ENCODE data around the gene FARP2. TPM values are rescaled to one million over a fixed set of nuclear protein-coding genes. Genes with fewer than 3 reads are reported as not detected.
A peak's percentile ranks its signal among the peaks of the same experiment; 100 is the strongest.

Gene FARP2
- total and polyA plus RNA-seq, 2 of the 13 experiments (the other 11 are each of a cell fraction or from before 2014, with no cell fraction given): 28.0 to 45.4 TPM

DNA sequence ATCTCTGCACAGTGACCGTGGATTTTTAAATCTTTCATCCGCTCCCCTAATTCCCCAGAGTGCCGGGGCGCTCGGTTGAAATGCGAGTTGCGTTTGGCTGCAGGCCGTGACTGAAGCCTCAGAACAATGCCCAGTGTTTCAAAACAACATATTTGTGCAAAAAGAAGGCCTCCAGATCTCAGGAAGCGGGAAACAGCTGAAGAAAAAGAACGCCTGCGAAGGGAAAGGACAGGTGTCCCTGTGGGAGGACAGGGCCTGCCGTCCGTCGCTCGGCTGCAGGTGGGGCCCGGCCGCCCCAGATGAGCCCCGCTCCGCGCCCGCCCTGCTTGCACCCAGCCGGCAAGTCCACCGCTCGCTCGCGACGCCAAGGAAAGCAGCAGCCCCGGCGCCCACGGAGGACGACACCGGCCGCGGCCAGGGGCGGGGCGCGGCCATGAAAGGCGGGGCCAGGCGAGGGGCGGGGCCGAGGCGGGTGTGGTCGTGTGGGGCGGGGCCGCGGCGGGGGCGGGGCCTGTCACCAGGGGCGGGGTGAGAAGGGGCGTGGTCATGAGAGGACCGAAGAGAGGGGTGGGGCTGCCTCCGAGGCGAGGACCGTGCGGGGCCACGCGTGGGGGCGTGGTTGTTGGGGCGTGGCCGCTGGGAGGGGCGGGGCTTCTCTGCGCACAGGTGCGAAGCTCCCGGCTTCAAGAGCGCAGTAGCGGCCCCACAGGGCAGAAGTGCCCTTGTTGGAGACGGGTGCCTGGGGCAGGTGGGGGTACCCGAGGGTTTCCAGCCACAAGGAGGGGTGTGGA is 184.9 kb downstream of the FARP2 start (continued):
- TF ChIP-seq SP1 (IDR thresholded peaks at IDR 0.05): no peak
- peak; percentile 86 for TF ChIP-seq SP1 (CRISPR knock-in tag; IDR thresholded peaks at IDR 0.05)
- no peak for TF ChIP-seq ZNF746 (CRISPR knock-in tag; IDR thresholded peaks at IDR 0.05)
- TF ChIP-seq ZNF879 (CRISPR knock-in tag; IDR thresholded peaks at IDR 0.05): no peak
- peak; percentile 35; the same call in 1 of the 2 replicates for TF ChIP-seq THAP11 (CRISPR knock-in tag; IDR thresholded peaks at IDR 0.05)
- TF ChIP-seq, protein P1, sequence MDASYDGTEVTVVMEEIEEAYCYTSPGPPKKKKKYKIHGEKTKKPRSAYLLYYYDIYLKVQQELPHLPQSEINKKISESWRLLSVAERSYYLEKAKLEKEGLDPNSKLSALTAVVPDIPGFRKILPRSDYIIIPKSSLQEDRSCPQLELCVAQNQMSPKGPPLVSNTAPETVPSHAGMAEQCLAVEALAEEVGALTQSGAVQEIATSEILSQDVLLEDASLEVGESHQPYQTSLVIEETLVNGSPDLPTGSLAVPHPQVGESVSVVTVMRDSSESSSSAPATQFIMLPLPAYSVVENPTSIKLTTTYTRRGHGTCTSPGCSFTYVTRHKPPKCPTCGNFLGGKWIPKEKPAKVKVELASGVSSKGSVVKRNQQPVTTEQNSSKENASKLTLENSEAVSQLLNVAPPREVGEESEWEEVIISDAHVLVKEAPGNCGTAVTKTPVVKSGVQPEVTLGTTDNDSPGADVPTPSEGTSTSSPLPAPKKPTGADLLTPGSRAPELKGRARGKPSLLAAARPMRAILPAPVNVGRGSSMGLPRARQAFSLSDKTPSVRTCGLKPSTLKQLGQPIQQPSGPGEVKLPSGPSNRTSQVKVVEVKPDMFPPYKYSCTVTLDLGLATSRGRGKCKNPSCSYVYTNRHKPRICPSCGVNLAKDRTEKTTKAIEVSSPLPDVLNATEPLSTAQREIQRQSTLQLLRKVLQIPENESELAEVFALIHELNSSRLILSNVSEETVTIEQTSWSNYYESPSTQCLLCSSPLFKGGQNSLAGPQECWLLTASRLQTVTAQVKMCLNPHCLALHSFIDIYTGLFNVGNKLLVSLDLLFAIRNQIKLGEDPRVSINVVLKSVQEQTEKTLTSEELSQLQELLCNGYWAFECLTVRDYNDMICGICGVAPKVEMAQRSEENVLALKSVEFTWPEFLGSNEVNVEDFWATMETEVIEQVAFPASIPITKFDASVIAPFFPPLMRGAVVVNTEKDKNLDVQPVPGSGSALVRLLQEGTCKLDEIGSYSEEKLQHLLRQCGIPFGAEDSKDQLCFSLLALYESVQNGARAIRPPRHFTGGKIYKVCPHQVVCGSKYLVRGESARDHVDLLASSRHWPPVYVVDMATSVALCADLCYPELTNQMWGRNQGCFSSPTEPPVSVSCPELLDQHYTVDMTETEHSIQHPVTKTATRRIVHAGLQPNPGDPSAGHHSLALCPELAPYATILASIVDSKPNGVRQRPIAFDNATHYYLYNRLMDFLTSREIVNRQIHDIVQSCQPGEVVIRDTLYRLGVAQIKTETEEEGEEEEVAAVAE (CRISPR knock-in tag; IDR thresholded peaks at IDR 0.05; ENCODE audit: borderline replicate concordance): no peak
- peak; percentile 59; the same call in 1 of the 2 replicates for TF ChIP-seq ZBTB10 (CRISPR knock-in tag; IDR thresholded peaks at IDR 0.05; ENCODE audit: borderline replicate concordance)
- no peak for TF ChIP-seq GTF3A (CRISPR knock-in tag; conservative IDR thresholded peaks at IDR 0.05)
- TF ChIP-seq ZNF367 (CRISPR knock-in tag; IDR thresholded peaks at IDR 0.05; ENCODE audit: borderline replicate concordance): no peak
- TF ChIP-seq, protein P2, sequence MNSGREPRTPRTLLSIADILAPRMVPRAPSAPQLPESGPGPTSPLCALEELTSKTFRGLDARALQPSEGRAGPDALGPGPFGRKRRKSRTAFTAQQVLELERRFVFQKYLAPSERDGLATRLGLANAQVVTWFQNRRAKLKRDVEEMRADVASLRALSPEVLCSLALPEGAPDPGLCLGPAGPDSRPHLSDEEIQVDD (CRISPR knock-in tag; IDR thresholded peaks at IDR 0.05; ENCODE audit: borderline replicate concordance): no peak
- no peak for TF ChIP-seq NFE2L1 (CRISPR knock-in tag; IDR thresholded peaks at IDR 0.05; ENCODE audit: borderline replicate concordance)
- TF ChIP-seq ARNT2 (CRISPR knock-in tag; IDR thresholded peaks at IDR 0.05; ENCODE audit: low read depth): peak; percentile 65
- TF ChIP-seq ZFY (CRISPR knock-in tag; IDR thresholded peaks at IDR 0.05): peak; percentile 52
- TF ChIP-seq AGO1 (IDR thresholded peaks at IDR 0.05; ENCODE audit: low read depth, low read length, poor library complexity, severe bottlenecking): no peak
- TF ChIP-seq MXI1 (IDR thresholded peaks at IDR 0.05; ENCODE audit: borderline replicate concordance, low read depth, low read length): no peak
- TF ChIP-seq GABPB1 (CRISPR knock-in tag; IDR thresholded peaks at IDR 0.05): peak; percentile 37; the same call in 1 of the 2 replicates
- no peak for TF ChIP-seq NCOA5 (CRISPR knock-in tag; IDR thresholded peaks at IDR 0.05)

All from HepG2 (cell line).